A204.1 (cell line): ENCODE results near the gene SLC25A47.
"Not testable (repeated sequence)": the region's sequence is repeated elsewhere in the genome, so short reads cannot be mapped to it uniquely, and the experiment has no call there.

Experiments used
- FAIRE-seq: peaks from 2 replicates; lab custom pipeline; 2012; peaks lifted over from hg19 to GRCh38; lab: Jason Lieb, UNC

The SLC25A47 gene, protein sequence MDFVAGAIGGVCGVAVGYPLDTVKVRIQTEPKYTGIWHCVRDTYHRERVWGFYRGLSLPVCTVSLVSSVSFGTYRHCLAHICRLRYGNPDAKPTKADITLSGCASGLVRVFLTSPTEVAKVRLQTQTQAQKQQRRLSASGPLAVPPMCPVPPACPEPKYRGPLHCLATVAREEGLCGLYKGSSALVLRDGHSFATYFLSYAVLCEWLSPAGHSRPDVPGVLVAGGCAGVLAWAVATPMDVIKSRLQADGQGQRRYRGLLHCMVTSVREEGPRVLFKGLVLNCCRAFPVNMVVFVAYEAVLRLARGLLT

DNA sequence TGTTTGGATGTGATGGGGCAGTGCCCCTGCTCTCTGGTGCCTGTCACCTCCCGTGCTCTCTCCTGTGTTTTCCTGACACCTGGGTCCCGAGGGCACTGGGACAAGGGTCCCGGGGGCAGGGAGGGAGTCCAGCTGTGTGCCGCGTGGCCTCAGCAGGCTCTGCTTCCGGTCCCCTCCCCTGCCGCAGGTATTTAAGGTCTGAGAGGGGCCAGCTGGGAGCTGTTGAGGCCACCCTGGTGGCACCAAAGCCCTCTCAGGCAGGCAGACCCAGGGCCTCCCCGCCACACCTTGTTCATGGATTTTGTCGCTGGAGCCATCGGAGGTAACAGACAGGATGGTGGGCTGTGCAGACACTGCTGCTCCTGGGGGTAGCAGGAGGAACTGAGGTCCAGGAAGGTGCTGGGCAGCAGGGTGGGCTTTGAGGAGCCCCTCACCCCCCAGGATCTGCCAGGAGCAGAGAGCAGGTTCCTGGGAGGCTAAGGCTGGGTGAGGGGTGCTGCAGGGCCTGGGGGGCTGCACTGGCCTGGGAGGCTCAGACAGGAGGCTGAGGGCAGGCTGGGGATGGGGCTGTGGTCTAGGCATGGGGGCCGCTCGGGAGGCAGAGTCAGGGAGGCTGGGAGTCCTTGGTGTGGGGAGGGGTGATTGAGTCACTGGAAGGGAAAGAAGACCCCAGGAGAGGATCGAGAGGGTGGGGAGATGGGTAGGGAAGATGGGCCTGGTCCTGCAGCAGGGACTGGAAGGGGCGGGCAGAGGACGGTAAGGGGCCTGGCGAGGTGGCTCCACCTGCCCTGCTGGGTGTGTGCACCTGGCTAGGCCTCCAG is at the start of gene SLC25A47:
Gene SLC25A47, plus strand, starts transcription at position 219 of the 821 bp plus-strand sequence. Its CDS starts 76 bp downstream, at position 295.
- no peak for FAIRE-seq

DNA sequence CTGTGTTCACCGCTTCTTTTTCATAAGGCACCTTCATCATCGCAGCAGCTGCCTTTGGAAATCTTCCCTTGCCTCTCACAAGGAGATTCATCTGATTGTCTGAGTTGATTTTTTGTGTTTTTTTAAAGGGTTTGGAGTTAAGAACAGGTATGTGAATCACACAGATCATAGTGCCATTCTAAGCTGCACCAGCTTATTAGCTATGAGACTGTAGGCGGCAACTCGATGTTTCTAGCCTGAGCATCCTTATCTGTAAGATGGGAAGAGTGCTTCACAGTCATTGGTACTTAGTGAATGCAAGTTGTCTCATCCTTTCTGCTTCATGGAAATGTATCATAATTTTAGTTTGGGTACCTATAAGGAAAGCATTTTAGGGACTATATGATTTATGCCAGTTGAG is 48.9 kb upstream of the SLC25A47 start:
- FAIRE-seq, result no peak

DNA sequence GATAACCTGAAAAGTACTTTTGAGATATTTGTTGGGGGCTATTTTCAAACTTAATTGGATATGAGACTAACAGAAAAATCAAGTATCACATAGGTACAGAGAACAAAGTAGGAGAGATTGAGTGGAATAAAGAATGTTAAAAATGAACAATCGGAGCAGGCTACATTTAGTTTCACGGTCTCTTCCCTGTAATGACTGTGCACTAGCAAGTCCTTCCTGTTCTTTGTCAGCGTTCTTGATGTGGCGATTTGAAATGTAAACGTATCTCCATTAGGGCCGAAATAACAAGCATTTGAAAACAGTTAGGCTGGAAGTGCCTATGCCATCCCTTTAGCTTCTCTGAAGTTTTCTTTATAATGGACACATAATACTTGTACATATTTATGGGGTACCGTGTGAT is 47.9 kb upstream of the SLC25A47 start:
- no peak for FAIRE-seq

DNA sequence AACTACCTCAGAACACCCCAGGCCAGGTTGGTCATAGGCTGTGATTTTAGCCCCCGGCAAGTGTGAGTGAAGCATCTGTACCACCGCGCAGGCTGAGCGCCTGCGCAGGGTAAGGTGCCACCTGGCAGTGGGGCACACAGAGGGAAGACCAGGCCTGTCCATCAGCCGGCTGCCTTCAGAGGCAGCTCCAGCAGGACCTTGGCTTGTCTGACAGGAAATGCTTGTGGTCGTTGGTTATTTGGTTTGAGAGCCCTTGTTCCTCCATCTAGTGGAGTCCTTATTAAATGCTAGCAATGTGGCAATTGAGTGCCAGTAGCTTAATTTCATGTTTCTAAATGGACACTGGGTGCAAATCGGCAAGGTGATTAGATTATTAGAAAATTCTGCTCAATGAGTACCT is 44.4 kb upstream of the SLC25A47 start:
- FAIRE-seq, result no peak

DNA sequence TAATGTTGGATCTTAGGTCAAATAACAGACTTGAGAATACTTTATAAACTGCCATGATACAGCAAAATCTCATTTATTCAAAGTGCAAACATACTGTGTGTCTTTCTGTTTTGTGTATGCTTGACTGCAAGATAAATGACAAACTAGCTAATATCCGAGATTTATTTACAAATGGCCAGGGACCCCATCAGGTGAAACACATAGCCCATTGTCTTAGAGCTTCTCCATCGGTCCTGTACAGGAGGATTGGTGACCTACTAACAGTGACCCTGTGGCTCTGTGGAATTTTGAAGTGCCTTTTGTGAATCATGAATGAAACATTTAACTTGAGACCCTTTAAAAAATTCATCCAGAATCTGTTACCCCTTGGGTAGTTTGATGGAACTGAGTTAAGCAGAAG is 44.0 kb upstream of the SLC25A47 start:
- no peak for FAIRE-seq

DNA sequence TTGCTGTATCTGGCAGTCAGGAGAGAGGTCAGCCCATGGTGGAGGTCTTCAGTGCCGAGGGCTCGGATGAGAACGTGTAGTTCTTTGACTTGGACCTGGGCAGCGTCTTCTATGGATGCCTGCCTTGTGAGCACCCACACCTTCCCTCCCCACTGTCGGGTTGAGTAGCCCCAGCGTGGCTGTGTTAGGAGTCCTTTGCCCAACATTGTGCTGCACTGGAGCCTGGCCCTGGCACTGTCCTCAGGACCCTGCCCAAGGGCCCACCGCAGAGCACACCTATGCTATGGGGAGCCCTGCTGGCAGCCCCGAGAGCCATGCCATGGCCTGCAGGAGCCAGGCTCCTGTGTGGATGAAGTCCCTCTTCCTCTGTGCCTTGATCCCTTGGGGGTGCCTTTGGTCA is 43.6 kb upstream of the SLC25A47 start:
- FAIRE-seq, result no peak

DNA sequence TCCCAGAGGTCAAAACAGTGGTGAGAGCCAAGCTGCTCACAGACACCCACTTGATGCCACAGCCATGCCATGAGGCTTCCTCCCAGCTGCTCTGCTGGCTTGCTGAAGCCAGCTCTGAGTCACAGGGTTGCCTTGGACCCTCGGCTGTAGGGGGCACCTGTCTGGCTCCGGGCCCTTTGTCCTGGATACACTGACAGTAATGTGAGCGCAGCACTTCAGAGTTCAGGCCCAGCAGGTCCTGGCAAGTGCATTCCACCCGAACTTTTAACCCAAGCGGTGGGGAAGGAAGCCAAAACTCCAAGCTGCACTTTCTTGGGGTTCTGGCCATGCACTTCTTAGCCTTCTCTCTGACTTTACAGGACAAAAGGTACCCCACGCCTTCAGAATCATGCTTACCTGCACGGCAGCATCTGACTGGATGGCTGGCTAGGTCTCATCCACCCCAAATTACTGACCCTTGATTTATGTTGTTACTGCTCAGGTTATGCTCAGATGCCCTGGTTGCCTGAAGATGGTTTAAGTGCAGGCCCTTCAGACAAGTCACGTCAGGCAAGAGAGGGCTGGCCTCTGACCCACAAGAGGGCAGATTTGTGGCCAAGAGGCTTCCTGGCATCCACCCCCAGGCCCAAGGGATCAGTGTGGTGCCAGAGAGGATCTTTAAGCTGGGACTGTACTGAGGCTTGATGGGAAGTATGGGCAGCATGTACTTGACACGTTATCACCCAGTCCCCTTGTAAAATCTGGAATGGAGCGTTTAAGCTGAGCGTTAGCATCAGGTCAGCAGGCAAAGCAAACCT is 41.7 kb upstream of the SLC25A47 start:
- FAIRE-seq, result no peak

DNA sequence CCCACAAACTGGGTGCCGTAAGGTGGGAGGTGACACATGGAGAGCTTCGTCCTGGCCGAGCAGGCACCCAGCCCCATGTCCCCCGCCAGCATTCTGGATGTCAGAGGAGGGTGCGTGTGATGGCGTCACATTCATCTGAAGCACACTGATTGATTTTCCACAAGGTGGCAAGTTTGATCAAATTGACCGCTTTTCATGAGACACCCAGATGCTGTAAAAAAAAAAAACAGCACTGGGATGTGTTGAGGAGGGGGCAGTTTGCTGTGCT is 41.1 kb upstream of the SLC25A47 start:
- FAIRE-seq, result no peak

DNA sequence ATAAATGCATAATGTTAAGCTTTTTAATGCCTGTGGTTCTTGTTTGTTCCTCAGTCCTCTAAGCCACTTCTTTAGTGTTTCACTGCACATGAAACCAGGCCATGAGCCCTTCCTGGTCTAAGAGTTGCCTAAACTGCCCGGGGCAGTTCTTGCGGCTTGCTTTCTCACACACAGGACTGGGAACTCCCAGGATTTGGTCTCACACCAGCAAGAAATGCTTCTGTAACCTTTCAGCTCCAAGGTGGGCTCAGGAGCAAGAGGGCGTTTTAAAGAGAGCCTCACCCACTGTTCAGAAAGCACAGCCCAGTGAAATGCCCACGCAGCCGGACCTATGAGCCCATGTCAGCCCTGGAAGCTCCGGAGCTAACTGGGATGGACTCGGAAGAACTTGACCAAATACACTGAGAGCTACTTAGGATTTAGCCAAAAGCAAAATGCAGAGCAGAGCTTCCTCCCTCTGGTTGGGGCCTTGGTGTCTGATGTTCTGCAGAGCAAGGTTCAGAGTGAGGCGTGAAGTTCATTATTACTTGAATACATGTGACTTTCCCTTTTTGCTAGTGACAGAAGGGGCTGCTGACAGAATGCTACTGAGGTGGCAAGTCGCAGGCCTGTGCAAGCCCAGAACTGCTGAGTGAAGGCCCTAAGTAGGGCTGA is 40.2 kb upstream of the SLC25A47 start:
- no peak for FAIRE-seq

DNA sequence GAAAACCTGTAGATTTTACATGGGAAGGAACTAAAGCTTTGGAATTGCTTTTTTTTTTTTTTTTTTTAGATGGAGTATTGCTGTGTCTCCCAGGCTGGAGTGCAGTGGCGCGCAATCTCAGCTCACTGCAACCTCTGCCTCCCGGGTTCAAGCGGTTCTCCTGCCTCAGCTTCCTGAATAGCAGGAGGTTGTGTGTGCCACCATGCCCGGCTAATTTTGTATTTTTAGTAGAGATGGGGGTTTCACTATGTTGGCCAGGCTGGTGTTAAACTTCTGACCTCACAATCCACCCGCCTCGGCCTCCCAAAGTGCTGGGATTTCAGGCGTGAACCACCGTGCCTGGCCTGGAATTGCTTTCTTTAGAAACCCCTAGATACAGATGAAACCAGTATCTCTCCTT is 39.7 kb upstream of the SLC25A47 start:
- FAIRE-seq, result not testable (repeated sequence)

DNA sequence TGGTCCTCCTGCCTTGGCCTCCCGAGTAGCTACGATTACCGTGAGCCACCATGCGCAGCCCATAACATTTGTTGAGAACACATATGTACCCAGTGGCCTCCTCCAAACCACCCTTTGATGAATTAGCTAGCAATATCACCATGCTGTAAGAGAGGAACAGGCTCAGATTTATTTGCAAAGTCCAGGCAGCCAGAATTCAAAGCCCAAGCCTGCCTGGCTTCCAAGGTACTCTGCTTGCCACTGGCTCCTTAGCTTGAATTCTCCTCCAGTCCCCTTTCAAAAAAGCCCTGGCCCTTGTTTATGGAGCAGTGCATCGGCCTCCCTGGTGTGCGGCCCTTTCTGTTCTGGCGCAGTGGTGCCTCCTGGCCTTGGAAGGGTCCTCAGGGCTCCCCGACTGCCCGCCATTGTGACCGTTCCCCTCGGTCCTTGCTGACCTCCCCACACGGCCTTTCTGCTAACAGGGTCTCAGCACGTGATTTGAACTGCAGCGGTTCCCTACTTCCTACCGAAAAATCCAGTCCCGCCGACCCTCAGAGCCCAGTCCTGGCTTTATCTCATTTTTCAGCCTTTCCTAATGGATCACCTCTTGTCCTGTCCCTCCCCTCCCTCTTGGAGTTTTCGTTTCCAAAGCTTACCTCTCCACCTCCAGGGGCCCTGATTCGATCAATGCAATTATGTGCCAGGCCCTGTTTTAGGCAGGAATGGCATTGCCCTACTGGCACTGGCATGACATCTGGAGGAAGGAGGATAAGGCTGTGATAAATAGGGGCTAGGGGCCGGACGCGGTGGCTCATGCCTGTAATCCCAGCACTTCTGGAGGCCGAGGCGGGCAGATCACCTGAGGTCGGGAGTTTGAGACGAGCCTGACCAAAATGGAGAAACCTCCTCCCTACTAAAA is 38.9 kb upstream of the SLC25A47 start:
- FAIRE-seq, result no peak

DNA sequence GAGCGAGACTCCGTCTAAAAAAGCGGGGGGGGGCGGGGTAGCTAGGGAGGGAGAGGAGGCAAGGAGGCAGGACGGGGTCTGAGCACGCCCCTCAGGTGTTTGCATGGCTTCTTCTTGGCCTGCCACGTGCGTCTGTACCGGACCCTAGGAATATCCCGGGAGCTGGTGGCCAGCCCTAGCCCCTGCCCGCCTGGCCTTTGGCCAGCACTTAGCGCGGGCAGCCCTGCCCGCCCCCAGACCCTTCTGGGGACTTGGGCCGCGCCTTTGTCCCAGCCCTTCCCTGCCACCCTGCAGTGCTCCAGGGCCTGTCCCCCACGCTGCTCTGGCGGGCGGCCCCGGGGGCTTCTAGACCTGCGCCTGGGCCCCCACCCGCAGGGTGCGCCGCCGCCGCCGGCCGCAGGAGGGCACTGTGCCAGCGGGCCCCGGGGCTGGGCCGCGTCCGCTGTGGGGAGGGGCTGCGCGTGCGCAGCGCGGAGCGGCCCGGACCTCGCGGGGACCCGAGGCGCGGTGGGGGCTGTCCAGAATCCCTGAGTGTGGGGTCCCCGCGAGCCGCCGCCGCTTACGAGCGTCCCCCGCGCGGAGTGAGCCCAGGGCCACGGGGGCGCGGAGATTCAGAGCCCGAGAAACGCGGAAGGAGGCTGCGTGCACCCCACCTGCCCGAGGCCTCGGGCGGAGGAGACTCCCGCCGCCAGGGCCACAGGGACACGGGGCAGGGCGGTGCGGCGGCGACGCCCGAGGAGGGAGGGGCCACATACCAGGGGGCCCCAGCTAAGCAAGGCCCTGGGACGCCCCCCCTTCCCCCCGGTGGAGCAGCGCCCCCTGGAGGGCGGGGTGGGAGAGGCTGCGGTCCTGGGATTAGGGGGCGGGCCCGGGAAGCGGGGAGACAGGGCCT is 37.9 kb upstream of the SLC25A47 start:
- no peak for FAIRE-seq

DNA sequence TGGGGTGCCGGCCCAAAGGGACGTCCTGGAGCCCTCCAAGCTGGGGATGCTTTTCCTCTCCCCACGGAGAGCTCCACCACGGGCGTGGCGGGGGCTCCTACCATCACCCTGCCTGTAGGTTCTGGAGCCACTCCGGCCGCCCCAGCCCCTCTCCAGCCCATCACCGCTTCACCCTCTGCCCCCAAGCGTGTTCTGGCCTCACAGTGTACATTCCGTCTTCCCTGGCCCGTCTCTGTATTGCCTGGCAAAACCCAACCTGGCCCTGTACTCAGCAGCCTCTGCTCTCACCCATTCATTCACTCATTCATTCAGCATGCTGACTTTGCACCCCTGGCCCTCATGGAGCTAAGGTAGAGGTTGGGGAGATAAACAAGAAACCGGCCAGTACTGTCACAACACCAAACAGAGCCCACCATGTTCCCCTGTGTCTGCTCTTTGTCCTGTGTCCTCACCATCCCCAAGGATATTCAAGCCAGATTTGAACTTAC is 37.2 kb upstream of the SLC25A47 start:
- FAIRE-seq, result no peak

DNA sequence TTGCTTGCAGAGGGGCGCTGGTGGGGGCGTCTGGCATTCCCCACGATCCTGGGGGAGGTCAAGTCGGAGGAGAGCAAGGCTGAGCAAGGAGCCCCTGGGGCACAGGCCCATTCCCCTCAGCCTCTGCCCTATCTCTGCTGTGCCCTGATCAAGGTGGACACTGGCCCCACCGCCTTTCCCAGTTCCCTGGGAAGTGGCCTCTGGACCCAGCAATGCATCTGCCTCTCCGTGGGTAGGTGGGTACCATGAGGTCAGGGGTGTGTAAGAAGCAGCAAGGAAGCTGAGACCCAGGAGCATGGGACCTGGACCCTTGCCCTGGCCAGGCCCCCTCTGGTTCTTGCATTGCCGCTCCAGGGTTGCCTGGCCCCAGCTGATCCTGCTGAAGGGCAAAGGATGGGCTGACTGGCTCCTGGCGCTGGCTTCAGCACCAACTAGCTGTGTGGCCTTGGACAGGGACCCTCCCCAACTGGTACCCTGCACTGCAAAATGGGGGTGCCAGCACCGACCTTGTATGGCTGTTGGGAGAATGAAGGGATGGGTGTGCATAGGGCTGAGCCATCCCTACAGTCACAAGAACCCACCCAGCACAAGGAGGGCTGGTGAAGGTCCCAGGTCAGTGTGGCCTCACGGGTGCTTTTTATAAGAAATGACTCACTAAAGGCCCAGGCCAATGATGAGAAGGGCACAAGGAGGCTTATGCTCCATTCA is 36.5 kb upstream of the SLC25A47 start:
- no peak for FAIRE-seq

DNA sequence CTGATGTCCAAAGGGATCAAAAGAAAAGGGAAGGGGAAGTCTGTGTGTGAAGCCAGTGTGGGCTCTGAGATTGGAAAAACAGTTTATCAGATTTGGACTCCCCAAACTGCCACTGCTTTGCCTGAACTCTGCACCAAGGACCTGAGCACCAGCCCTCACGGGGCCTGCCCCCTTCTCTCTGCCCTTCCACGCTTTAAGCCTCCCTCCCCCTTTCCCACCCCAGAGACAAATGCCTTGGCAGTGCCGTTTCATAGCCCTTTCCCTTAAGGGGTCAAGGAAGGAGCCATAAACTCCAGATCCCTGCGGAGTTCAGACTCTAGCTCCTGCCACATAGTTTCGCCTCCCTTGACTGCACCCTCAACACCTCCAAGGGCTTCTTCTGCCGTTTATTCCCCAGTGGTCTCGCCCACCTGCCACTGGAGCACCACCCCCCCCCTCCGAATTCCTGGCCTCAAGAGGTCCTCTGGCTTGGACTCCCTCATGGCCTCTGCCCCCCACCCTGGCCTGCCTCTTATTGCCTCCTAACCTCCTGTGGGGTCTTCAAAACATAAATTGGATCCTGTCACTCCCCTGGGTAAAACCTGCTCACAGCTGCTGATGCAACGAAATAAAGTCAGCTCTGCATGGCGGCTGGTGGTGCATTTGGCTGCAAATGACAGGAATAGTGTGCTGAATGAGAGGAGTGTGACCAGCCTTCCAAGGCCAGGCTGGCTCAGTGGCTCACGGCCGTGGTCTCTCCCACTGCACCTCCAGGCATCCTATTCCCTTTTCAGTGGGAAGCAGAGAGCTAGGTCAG is 35.7 kb upstream of the SLC25A47 start:
- no peak for FAIRE-seq

DNA sequence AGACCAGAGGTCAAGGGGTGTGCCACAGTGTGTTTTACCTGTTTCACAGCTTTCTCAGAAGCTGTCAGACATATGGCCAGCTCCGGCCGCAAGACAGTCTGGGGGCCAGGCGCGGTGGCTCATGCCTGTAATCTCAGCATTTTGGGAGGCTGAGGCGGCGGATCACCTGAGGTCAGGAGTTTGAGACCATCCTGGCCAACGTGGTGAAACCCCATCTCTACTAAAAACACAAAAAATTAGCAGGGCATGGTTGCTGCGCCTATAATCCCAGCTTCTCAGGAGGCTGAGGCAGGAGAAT is 35.2 kb upstream of the SLC25A47 start:
- FAIRE-seq, result not testable (repeated sequence)

DNA sequence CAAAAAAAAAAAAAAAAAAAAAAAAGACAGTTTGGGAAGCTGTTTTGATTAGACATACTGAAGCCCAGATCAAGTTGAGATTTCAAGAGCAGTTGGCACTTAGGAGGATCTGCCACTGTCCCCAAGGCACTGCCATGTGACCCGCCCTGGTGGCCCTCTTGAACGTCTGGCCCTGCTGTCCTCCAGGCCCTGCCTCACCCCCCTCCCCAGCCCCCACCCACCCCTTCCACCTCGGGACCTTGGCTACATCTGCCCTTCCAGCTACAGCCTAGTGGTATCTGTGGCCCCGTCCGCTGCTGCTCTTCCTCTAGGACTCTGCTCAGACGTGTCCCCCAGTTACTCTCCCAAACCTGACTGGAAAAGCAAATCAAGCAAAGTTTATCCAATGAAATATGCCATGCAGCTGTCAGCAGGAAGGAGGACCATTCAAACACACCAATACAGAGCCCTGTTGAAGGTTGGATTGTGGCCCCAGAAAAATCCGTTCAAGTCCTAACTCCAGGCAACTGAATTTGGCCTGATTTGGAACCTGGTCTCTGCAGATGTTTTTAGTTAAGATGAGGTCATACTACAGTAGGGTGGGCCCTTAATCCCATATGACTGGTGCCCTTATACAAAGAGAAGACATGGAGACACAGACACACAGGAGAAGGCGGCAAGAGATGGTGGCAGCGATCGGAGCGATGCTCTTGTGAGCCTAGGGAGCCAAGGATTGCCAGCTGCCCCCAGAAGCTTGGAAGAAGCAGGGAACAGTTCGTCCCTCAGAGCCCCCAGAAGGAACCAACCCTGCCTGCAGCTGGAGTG is 34.6 kb upstream of the SLC25A47 start:
- FAIRE-seq, result no peak

DNA sequence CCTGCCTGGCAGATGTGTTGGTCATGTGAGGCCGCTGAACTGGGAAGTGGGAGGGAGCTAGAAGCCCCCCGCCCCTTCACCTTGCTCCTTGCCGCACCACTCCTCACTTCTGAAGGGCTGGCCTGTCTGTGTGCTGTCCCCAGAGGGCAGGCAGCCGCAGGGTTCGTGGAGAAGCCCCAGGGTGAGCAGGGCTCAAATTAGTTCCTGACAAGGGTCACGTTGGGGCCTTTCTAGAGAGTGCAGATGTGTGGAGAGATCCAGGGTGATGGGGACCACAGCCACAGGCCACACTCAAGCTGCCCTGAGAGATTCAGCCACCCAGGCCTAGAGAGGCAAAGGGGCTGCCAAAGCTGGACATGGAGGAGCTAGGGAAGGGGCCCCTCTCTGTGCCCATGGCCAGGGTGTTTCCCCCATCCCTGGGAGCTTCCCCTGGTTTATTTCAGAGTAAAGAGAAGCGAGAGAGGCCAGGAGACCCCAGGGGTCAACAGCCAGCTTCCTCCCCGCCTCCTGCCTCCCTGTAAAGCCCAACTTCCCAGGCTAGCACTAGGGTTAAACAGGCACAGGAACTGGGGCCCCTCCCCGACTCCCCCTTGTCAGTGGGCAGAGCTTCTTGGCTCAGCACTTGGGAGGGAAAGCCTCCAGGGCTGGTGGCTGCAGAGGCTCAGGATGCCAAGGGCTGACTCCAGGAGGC is 33.1 kb upstream of the SLC25A47 start:
- no peak for FAIRE-seq
